Suppressor macrophage treated with lipopolysaccharide for 1 hour (primary cell): Measurements from ENCODE around the gene VSIG10L2.

ENCODE experiments used
- DNase-seq, 3 donors: peaks; one replicate each; pipeline ENCODE4 v3.0.0-alpha.2; 2020 to 2022

Gene VSIG10L2

DNA sequence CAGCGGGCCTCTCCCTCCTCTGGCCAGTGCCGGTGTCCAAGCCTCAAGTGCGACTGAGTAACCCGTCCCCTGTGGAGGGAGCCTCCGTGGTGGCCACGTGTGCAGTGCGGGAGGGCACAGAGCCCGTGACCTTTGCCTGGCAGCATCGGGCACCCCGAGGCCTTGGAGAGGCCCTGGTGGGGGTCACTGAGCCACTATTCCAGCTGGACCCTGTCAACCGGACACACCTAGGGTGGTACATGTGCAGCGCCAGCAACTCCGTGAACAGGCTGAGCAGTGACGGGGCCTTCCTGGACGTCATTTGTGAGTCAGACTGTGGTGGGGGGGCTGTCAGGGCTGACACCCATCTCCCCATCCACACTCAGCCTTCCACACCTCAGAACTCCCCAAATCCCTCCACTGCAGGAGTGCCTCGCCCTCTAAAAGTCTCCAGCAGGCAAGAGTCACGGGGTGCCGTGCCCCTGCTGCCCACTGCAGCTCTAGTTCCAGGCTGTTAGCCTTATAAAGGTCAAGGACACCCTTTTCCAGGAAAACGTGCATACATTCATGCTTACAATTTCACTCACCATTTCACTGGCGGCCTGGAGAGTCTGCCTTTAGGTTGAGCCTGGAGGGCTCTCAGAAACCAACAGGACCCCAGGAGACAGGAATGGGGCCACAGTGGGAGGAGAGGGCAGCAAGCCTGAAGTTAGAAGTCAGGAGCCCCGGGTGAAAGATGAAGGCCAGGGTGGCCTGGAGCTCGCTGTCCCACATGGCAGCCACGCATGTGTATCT is 2.6 kb downstream of the VSIG10L2 start:
- no peak for DNase-seq

DNA sequence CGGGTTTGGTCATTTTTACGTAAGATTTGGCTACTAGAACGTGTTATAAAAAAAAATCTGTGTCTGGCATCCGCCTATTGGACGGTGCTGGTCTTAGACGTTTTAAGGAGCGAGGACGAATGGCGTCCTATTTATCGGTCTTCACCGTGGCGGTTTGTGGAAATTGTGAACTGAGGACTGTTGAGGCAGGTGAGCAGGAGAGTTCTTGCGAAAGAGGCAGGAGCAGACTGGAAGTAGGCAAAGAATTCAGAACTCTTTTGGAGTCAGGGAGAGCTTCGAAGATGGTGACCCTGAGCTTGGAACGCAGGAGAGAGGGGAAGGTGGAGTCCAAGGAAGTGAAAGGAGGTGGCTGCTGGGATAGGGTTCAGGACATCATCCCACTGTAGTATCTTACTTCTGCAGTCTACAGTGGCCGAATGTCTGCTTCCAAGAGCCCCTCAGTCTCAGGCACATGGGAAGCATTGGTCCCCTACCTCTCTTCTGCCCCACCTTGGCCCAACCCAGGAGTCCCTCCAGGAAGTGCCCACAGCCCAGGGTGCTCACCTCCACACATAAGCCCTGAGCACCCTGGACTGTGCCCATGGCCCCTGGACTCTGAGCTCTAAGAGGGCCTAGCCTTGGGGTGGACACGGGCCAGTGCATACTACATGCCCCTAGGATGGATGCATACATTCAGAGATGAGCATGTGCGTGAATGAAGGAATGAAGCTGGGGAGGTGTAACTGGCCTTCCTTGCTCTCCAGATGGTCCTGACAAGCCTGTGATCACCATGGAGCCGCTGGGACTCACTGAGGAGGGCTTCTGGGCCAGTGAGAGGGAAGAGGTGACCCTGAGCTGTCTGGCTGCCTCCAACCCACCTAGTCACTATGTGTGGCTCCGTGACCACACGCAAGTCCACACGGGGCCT is 3.7 kb downstream of the VSIG10L2 start:
- no peak for DNase-seq

DNA sequence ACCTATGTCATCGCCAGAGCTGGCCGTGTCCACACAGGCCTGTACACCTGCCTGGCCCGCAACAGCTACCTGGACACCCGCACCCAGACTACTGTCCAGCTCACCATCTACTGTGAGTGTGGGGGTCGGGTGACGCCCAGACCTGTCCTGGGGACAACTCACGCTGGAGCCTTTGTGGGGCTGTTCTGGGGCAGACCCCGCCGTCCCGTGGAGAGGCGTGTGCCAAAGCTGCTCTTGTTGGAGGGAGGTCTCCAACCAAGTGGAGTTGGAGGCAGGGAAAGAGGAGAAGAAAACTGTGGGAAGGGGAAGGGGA is 4.3 kb downstream of the VSIG10L2 start:
- no peak for DNase-seq

DNA sequence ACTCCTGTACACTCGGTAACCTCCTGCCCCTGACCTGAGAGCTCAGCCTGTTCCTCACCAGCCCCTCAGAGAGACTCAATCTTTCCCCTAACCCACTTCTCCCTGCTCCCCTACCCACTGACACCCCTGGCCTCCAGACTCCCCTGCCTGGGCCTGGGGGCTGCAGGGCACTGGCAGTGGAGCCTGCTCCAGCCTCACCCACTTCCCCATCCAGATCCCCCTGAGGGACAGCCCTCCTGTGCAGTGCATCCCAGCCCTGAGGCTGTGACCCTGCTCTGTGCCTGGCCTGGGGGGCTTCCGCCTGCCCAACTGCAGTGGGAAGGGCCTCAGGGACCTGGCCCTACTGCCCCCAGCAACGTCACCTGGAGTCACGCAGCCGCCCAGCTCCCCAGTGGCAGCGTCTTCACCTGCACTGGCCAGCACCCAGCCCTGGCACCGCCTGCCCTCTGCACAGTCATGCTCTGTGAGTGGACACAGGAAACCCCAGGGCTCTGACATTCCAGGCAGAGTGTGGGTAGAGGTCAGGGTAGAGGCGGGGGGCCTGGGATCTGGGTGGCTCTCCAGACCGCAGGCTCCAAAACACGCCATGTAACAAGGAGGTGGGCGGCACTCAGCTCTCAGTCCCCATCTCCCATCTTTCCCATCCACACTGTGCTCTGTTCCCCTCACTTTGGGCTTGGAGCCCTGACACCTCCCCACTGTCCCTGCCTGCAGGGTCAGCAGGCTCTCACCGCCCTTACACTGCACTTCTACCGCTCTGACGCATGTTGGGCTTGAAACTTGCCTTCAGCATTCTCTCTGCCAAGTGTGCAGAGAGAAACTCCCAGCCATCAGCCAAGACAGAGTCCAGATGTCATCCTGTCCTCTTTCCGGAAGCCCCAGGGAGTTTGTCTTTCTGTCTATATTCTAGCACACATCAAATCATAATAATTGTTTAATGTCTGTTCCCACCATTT is 5.1 kb downstream of the VSIG10L2 start:
- no peak for DNase-seq

DNA sequence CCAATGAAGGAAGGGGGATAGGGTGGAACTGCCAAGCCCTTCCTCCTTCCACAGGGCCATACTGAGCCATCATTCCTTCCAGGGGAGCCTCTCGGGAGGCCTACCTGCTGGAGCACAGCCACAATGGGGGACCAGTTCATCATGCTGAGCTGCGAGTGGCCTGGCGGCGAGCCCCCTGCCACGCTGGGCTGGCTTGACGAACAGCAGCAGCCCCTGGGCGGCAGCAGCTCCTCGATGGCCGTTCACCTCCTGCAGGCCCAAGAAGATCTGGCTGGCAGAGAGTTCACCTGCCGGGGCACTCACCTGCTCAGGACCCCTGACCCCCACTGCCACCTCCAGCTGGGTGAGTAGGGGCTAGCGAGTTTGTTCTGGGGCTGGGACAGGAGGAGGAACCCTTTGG is 5.9 kb downstream of the VSIG10L2 start:
- no peak for DNase-seq

DNA sequence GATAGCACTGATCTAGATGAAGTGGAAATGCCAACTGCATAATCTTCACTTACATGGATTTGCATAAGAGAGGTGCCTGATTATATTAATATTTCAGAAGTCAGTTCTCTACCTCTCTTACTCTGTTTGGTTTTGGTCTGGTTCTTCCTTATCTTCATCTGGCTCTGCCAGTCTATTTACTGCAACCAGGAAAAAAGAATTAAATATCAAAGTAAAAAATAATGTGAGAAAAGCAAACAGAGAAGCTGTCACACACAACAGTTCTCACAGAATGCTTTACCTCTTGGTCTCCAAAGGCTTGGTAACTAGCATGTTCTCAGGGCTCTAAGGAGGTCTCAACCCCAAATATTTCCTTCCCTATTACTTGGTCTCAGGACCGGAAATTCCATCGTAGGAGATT is 6.7 kb downstream of the VSIG10L2 start:
- no peak for DNase-seq

DNA sequence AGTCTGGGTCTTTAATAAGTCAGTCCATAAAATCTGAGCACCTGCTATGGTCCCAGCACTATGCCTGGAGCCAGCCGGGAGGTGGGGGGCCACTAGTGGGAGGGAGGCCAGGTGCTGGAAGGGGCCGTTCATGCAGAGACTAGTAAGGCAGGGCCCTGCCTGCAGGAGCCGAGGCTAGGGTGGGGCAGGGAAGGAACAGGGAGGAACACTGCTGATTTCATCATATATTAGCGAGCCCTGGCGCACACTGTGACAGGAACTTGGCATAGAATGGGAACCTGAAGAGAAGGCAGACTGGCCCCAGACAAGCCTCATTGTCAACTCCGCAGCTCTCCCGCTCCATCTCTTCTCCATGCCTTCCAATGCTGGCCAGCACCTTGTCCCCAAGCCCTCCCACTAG is 7.1 kb downstream of the VSIG10L2 start:
- no peak for DNase-seq

DNA sequence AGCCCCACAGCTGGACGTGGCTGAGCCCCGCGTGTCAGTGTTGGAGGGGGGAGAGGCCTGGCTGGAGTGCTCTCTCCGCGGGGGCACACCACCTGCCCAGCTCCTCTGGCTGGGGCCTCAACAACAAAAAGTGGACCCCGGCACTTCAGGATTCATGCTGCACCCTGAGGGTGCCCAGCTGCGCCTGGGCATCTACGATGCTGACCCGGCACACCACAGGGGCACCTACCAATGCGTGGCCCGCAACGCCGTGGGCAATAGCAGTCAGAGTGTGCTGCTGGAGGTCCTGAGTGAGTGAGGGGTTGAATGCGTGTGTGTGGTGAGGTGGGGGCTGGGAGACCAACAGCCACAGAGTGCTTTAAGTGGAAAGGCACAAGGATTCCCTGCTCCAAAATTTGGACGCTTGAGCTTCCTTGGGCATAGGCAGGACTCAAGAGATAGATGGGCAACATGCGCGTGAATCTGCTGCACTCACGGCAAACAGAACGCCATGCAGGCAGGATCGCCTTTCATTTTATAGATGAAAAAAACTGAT is 7.6 kb downstream of the VSIG10L2 start:
- DNase-seq, result no peak

DNA sequence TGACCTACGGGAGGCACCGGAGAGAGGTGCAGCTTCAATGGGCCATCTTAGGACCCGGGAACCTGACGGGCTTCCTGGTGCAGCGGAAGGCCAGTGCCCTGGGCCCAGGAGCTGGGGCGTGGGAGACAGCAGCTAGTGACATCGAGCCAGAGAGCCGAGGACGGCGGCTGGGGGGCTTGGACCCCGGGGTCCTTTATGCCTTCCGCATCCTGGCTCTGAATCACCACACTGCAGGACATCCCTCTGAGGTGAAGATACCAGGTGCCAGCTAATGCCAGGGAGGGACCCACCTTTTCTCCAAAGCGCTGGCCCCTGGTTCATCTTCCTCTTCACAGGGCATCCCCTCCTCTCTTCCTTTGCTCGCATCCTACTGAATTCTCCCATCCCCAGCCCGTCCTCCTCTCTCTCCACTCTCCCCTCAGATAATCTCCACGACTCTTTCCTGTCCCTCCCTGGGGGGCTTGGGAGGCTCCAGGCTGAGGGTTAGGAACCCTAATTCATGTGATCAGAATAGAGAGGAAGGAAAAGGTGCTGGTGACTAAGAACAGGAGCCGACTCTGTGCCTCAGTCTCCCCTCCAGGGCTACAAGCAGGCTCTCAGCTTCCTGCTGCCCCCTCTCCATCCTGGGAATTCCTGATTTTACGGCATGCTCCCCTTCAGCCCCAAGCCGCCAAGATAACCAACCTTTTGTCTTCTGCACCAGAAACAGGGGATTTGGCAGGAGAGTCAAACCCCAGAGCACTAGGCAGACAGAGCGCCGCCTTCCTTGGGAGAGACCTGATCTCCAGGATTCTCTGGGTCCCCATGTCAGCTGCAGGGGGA is 8.5 kb downstream of the VSIG10L2 start:
- DNase-seq, result no peak

DNA sequence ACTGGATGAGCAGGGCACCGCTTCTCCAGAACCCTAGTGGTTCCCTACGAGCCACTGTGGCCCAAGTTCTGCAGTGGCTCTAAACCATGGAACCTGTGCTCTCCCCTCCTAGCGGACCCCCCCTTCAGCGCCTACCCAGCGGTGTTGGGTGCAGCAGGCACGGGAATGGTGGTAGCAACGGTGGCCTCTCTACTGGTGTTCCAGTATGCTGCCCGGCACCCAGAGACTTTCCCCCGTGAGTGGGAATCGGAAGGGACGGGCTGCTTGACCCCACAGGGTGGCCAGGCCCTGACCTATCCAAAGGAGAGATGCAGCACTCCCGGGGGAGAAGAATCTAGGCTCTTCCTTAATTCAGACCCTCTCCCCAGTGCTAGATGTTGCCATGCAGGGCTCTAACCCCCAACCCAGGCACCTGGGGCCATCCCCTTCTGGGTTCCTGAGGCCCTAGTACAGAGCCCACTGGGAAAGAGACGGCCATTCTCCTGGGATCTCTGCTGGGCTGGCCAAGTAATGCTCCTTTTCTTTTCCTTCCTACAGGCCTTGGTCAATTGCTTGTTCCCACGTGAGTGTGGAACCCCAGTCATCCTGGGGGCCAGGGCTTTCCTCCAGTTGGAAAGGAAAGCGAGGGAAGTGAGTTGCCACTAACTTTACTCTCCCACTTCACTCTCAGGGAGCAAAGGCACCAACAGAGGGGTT is 9.2 kb downstream of the VSIG10L2 start:
- DNase-seq, result no peak

DNA sequence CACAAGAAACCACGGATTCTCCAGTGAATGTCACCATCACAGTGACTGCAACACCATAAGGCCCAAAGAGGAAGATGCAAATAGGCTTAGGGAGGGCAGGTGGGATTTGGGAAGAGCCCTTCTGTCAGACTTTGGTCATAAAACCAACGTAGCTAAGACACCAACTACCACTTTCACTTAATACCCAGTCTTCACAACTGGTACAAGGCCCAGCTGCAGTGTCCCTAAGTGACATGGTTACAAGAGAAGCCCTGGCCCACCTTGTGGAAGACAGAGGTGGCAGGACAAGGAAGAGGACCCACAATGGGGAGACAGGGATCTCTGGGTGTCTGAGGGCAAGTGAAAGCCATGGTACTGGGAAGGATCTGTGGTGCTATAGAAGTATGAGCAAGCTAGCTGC is 10.0 kb downstream of the VSIG10L2 start:
- DNase-seq, result no peak

DNA sequence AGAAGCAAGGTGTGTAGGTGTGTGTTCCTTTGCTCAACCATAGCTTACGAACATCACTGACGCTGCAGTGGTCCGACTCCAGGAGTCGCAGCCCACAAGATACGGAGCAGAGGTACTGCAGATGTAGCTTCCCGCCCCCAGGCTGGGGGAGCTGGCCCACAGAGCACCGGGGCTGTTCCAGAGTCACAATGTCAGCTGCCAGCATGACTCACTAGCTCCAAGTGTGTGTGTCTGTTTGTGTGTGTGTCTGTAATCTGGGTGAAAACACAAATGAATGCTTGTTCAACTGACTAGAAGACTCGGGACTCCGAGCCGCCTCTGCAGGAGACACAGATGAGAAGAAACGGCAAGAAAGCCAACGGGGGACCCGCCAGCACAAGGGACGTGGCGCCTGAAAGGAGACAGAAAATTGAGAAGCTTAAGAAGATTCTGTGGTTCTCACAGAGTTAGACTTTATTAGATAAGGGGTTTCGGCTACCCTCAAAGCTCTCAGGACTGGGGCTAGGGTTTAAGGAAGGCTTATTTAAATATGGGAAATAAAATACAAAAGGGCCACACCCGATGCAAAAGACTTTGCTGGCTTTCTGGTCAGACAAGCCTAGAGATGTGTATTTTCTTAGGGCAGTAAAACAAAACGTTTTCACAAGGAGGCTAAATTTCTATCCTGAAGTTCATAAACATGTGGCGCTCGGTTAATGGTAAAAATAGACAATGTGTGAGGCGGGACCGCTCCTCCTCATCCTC is 10.7 kb downstream of the VSIG10L2 start:
- peak in 1 of 3 donors; percentile 7 for DNase-seq

DNA sequence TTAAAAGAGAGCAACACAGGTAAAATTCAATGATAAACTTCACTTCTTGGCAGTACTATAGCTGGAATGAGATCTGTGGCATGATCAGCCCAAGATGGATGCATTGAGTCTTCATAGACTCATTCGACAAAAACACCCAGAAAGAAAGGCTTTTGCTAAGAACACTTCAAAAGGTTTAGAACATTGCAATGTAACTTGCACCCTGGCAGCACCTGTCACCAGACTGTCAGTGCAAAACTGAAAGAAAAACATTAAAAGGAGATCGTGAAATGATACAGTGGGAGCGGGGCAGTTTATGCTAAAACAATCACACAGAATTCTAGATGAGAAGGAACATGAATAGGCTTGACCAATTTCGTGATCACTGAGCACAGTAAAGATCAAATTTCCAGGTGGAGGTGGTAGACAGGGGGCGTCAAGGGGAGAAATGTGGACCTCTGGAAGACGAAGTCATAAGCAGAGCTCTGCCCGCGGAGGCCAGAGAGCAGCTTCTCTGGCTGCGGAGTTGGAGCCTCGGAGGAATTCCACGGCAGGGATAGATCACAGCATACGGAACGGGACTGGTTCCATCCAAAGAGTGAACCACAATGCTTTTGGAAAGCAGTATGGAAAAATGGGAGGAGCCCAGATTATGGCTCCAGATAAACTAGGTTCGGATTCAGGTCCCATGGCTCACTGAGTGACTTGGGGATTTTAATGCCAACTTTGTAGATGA is 11.9 kb downstream of the VSIG10L2 start:
- DNase-seq, result no peak

DNA sequence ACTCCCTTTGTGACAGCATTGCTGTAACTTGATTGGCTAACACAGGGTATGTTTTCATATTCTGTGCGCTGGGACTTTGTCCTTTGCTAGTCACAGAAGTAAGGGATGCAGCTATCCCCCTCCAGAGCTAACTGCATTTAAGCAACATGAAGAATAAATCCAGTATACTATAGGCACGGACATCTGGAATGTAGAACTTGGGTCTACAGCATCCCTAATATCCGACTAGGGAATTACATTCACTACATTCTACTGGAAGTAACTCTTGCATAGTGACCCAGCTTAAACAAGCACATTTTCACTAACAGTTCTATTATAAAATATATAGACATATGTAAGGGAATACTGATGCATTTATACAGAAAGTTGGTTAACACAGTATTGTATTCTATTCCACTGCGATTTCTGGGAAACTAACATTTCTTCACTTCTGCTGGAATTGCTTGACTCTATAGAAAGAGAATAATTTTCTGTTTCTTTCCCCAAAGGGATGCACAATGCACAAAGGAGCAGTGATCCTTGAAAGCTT is 13.1 kb downstream of the VSIG10L2 start:
- DNase-seq, result peak in 1 of 3 donors; percentile 3

DNA sequence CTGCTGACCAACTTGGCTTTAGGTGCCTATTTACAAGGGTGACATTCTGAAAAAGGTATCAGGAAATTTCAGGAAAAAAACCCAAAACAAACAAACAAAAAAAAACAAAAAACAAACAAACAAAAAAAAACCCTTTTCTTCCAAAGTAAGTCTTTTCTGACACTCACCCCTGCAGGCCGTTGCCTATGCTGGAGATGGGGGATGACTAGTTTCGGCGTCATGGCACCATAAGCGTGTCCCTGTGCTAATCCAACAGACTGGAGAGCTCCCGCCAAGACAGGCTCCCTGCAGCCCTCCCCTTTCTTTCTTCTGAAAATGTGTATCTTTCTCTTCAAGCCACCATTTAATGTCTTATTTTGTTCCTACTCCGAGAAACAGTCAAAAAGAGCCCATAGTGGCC is 13.7 kb downstream of the VSIG10L2 start:
- no peak for DNase-seq

DNA sequence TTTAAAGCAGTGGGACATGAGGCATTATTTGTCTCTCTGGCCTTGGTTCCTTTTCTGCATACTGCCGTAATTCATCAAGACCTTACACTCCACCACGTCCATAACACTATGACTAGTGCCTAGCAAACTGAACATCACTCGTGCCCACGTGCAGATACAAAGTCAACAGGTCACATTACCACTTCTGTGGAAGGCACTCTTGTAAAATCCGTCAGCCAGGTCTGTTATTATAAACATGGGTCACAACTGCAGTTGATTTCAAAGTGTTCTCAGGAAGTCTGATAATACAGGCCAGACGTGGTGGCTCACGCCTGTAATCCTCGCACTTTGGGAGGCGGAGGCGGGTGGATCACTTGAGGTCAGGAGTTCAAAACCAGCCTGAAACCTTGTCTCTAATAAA is 14.1 kb downstream of the VSIG10L2 start:
- no peak for DNase-seq

DNA sequence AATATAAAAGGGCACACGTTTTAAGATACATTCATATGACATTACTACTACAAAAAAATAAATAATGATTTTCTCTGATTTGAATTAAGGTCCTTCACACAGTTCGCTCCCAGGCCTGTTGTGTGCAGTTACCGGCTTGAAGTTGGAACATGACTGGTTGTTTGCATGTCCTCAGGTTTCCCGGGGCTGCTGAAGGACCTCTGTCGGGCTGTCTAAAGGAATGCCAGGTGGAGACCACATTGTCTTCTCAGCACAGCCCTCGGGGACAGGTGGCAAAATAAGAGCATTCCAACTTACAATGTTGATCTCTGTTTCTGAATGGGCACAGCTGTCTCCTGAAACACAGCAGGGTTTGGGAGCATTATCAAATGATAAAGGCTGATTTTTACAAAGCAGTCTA is 14.9 kb downstream of the VSIG10L2 start:
- DNase-seq, result no peak

DNA sequence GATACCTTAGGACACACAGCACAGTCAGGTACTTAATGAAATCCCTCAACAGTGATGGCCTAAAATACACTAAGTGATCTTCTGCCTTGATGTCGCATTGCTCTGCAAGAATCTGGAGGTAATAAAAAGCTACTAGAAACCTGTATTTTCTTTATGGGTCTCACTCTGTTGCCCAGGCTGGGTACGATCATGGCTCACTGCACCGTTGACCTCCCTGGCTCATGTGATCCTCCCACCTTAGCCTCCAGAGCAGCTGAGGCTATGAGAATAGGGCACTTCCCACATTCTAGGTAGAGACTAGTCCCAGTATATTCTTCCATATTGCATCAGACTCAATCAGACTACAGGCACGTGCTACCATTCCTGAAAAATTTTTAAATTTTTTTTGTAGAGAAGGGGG is 21.7 kb downstream of the VSIG10L2 start:
- DNase-seq, result no peak

DNA sequence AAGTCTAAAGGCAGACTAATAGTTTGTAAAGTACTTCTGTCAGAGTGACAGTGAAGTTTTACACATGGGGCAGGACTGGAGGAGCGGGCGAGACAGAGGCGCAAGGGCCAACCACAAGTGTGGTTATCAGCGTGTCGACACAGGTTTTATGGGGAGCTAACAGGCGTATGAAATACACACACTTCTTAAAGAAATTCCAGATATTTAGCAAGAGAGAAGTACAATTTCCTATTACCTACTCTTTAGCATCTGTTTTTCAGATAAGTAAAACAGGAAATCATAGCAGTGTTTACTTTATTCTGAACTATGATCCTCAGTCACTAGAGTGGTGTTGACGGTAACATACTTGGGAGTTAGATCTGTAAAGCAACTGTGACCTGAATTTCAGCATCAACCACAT is 22.5 kb downstream of the VSIG10L2 start:
- no peak for DNase-seq

DNA sequence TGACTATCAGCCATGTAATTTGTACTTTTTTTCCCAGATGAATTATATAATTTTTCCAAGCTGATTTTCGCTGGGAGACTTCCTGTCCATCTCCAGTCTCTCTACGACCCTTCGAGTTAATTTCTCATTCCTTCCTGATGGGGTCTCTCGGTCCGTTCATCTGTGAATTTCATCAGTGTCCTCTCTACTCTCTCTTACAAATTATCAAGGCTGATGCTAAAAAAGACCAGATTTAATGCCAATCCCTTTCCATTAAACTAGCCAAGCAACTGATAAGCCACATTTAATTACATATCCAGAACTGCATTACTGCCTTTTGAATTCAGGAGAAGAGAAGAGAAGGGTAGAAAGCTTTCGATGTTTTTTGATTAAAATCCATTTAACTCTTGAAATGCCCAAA is 25.8 kb downstream of the VSIG10L2 start:
- DNase-seq, result no peak
